GM19372 (cell line): Measurements from ENCODE around the gene COL27A1.

ENCODE experiments used
- ATAC-seq: cut with Tn5 transposase; IDR thresholded peaks from one replicate; pipeline ENCODE4 v1.9.1; 2021; ENCODE audit warnings: mild to moderate bottlenecking, low read depth, moderate library complexity; ENCODE audit not compliant: unreplicated experiment

The COL27A1 gene

GRCh38 chr9:114202849-114203248 lies 47.5 kb downstream of the COL27A1 start:
- ATAC-seq = no peak

DNA sequence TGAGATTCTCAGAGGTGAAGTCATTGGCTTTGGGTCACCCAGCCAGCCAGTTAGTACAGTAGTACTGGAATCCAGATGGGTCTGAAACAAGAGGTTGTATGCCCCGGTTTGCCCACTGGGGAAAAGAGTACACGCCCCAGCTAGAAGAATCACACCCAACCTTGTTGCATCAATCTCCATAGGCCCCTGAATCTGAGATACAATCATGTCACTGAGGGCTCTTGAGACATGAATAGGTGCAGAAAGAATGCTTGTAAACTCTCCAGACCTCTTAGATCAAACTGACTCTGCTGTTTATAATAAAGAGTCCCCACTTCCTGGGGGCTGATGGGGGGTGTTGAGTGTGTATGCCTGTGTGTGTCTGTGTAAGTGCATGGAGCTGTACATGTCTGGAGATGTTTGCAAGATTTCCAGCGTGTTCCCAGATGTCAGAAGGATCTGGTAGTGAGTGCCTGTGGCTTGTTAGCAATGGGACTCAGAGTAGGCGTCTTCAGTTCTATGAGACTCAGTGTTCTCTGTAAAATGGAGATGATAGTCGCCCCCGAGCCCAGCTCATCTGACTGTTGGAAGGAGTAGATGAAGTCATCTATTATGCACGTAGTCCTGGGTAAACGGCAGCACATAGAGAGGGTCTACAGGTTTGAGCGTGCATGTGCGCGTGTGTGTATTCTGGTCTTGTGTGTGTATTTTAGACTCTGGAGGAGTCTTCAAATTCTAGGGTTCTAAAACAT lies 48.2 kb downstream of the COL27A1 start:
- no peak for ATAC-seq

GRCh38 chr9:114204265-114204664 lies 48.9 kb downstream of the COL27A1 start:
- ATAC-seq = no peak

- no peak for ATAC-seq
Measured at GRCh38 chr9:114205171-114206015, 50.1 kb downstream of the COL27A1 start.

- no peak for ATAC-seq
Measured at GRCh38 chr9:114206221-114206789, 51.0 kb downstream of the COL27A1 start.

DNA sequence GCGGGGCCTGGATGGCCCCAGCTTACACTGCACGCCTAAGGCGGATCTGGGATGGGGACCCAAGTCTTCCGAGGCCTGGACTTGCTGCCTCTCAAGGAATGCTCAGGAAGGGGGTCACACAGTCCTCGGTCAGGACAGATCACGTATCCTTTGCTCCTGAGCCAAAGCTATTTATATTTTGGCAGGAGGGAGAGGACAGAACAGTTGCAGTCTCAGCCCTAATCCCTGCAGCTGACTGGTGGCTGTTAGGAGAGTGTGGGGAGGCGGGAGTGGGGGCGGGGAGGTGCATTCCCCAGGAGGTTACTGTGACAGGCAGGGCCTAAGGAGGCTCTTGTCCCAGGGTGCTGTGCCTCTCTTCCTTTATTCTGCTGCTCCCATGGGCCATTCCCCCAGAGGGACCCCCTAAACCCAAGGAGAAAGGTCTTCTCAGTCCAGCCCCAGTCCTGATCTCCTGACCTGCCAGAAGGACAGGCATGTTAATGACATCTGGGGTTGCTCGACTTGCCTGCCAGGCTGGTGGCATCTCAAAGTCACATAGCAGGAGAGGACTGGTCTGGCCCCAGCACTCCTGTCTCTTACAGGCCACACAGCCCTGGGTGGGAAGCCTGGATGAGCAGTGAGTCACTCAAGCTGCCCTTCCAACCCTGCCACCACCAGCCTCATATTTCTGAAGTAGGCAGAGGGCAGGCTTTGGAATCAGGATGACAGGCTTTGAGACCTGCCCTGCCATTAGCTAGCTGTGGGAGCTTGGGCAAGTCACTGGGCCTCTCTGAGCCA lies 51.9 kb downstream of the COL27A1 start:
- no peak for ATAC-seq

DNA sequence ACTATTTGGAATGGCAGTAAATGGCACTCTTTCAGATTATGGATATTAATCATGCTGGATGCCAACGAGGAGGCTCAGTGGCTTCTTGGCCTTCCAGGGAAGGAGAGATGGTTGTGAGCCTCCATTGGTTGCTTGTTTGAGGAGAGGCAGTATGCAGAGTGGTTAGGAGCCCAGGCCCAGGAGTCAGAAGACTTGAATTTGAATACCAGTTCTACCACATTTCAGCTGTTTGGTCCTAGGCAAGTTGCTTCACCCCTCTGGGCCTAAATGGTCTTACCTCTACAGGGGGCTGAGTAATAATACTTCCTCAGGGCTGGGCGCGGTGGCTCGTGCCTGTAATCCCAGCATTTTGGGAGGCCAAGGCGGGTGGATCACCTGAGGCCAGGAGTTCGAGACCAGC lies 52.5 kb downstream of the COL27A1 start:
- ATAC-seq = no peak

GRCh38 chr9:114209151-114209550 lies 53.8 kb downstream of the COL27A1 start:
- ATAC-seq = no peak

GRCh38 chr9:114210136-114210535 lies 54.8 kb downstream of the COL27A1 start:
- no peak for ATAC-seq

DNA sequence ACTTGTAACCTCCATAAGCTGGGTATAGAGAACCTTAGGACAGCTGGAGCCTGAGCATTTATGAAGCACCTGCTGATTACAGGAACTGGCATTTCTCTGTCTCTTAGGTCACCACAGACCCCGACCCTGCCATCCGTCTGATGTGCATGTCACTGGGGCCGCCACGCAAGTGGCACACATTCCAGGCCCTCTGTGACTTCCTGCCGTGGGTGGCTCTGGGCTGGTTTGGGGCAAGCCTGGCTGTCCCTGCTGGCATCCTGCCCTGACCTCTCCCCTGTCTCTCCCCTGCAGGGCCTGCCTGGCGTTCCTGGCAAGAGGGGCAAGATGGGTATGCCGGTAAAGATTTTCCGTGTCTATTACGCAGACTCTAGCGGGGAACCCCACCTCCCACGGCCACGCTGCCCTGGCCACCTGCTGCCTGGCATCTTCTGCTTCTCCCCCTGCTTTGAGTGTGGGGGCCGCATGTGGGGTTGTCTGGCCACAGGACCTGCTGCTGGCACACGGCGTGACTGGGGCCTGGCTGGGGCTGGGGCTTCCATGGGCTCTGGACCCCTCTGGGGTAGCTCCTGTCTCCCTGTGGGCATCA lies 55.4 kb downstream of the COL27A1 start:
- no peak for ATAC-seq

- no peak for ATAC-seq
Measured at GRCh38 chr9:114212826-114213225, 57.5 kb downstream of the COL27A1 start.

- ATAC-seq = no peak
Measured at GRCh38 chr9:114213566-114213965, 58.2 kb downstream of the COL27A1 start.

GRCh38 chr9:114214181-114214580 lies 58.8 kb downstream of the COL27A1 start:
- no peak for ATAC-seq

DNA sequence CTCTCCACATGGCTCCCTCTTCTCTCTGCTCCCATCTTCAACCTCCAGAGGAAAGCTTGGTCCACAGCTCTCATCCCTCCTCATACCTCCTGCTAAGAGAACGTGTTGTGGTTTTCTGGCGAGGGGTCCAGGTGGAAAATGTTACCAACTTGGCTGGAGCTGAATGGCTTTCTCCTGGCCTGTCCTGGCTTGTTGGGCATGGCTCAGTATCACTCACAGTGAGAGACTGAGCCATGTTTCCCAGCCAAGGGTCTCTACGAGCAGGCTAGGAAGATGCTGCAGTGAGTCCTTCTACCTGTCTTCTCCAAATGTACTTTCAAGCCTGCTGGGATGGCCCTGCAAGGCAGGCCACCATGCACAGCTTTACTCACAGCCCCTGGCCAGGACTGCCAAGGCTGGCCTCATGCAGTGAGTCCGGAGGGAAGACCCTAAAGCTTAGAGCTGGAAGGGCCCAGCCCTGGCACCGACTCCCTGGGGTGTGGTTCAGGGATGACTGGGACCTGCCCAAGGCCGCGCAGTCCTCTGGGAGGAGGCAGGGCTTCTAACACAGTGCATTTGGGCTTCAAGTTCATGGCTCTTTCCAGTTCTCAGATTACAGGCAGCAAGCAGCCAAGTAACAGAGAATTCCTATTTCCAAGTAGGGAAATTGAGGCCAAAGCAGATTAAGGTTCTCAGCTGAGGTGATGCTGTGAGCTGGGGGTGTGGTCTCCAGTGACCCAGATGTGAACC lies 59.5 kb downstream of the COL27A1 start:
- no peak for ATAC-seq

GRCh38 chr9:114216081-114216480 lies 60.7 kb downstream of the COL27A1 start:
- ATAC-seq = no peak

- ATAC-seq = no peak
Measured at GRCh38 chr9:114216976-114217375, 61.6 kb downstream of the COL27A1 start.

GRCh38 chr9:114218264-114219120 lies 63.2 kb downstream of the COL27A1 start:
- no peak for ATAC-seq

GRCh38 chr9:114220061-114220541 lies 64.8 kb downstream of the COL27A1 start:
- ATAC-seq = no peak
